IPS-15b (cell line): ENCODE data around the gene BUD13.

Source experiments
- H3K27me3 ChIP-seq: one replicate; pipeline ENCODE4 v1.6.1; 2013; ENCODE audit warnings: low read length; ENCODE audit not compliant: control insufficient read depth, insufficient read depth
- H3K36me3 ChIP-seq: one replicate; pipeline ENCODE4 v1.6.1; 2013; ENCODE audit warnings: low read length; ENCODE audit not compliant: control insufficient read depth, insufficient read depth
- H3K4me1 ChIP-seq: one replicate; pipeline ENCODE4 v1.6.1; 2013; ENCODE audit warnings: mild to moderate bottlenecking, low read length; ENCODE audit not compliant: control insufficient read depth, insufficient read depth
- H3K4me3 ChIP-seq: one replicate; pipeline ENCODE4 v1.5.1; 2013; ENCODE audit warnings: low read depth, low read length
- H3K9ac ChIP-seq: one replicate; pipeline ENCODE4 v1.6.1; 2013; ENCODE audit warnings: low read depth, mild to moderate bottlenecking, low read length
- H3K9me3 ChIP-seq: one replicate; pipeline ENCODE4 v1.6.1; 2013; ENCODE audit warnings: mild to moderate bottlenecking, low read length; ENCODE audit not compliant: control insufficient read depth, insufficient read depth

Gene BUD13

GRCh38 chr11:116703421-116703820 is 69.4 kb downstream of the BUD13 start:
- Histone ChIP-seq H3K9me3 (no peaks in the 10 kb centered on the region), H3K27me3 (peaks cover 21% of the 10 kb centered on the region), H3K4me1 (peaks cover 9% of the 10 kb centered on the region), H3K36me3 (no peaks in the 10 kb centered on the region), H3K9ac (no peak overlapping the region), H3K4me3 (no peak overlapping the region)

- no peaks in the 10 kb centered on the region for H3K36me3 ChIP-seq
- H3K9me3 ChIP-seq: no peaks in the 10 kb centered on the region
- no peak overlapping the region for H3K9ac ChIP-seq
- no peak overlapping the region for H3K4me3 ChIP-seq
- peaks cover 9% of the 10 kb centered on the region for H3K4me1 ChIP-seq
- H3K27me3 ChIP-seq: peaks cover 18% of the 10 kb centered on the region
Measured at GRCh38 chr11:116702772-116703385, 69.9 kb downstream of the BUD13 start.

GRCh38 chr11:116701876-116702275 is 70.9 kb downstream of the BUD13 start:
- Histone ChIP-seq H3K4me3 (no peak overlapping the region), H3K36me3 (no peaks in the 10 kb centered on the region), H3K27me3 (peaks cover 10% of the 10 kb centered on the region), H3K9ac (no peak overlapping the region), H3K9me3 (no peaks in the 10 kb centered on the region), H3K4me1 (peaks cover 11% of the 10 kb centered on the region)

GRCh38 chr11:116701297-116701801 is 71.4 kb downstream of the BUD13 start:
- Histone ChIP-seq H3K27me3 (peaks cover 7% of the 10 kb centered on the region), H3K9ac (no peak overlapping the region), H3K36me3 (no peaks in the 10 kb centered on the region), H3K4me1 (peaks cover 10% of the 10 kb centered on the region), H3K9me3 (no peaks in the 10 kb centered on the region), H3K4me3 (no peak overlapping the region)

- H3K36me3 ChIP-seq: no peaks in the 10 kb centered on the region
- no peaks in the 10 kb centered on the region for H3K9me3 ChIP-seq
- no peak overlapping the region for H3K4me3 ChIP-seq
- H3K9ac ChIP-seq: no peak overlapping the region
- peaks cover under 1% of the 10 kb centered on the region for H3K27me3 ChIP-seq
- peaks cover 10% of the 10 kb centered on the region for H3K4me1 ChIP-seq
Measured at GRCh38 chr11:116700586-116701220, 72.1 kb downstream of the BUD13 start.
